ENCODE measurements around the gene APLP1.

The APLP1 gene

GRCh38 chr19:35843676-35844481 is 24.5 kb upstream of the APLP1 start:
- H3K9ac ChIP-seq (ENCODE audit: low read depth, low read length): no peak overlapping the region
- H3K27me3 ChIP-seq (ENCODE audit: control insufficient read depth, insufficient read depth, low read length): peaks cover 55% of the 10 kb centered on the region
- H3K4me1 ChIP-seq (ENCODE audit: control insufficient read depth, insufficient read depth, low read length): peaks cover 6% of the 10 kb centered on the region; the same call in 1 of the 2 replicates
- H3K27ac ChIP-seq (ENCODE audit: low read depth, low read length): no peak overlapping the region
- H3K9me3 ChIP-seq (ENCODE audit: control insufficient read depth, insufficient read depth, low read length): no peaks in the 10 kb centered on the region
- H3K4me3 ChIP-seq (ENCODE audit: low read depth, low read length): peak overlapping the region; percentile 48; the same call in 1 of the 2 replicates
- no peaks in the 10 kb centered on the region for H3K36me3 ChIP-seq (ENCODE audit: control insufficient read depth, insufficient read depth, low read length)

- peak overlapping the region; percentile 48; the same call in 1 of the 2 replicates for H3K4me3 ChIP-seq (ENCODE audit: low read depth, low read length)
- no peaks in the 10 kb centered on the region for H3K9me3 ChIP-seq (ENCODE audit: control insufficient read depth, insufficient read depth, low read length)
- H3K4me1 ChIP-seq (ENCODE audit: control insufficient read depth, insufficient read depth, low read length): peaks cover 6% of the 10 kb centered on the region; the same call in 1 of the 2 replicates
- H3K27ac ChIP-seq (ENCODE audit: low read depth, low read length): no peak overlapping the region
- no peak overlapping the region for H3K9ac ChIP-seq (ENCODE audit: low read depth, low read length)
- H3K36me3 ChIP-seq (ENCODE audit: control insufficient read depth, insufficient read depth, low read length): no peaks in the 10 kb centered on the region
- peaks cover 55% of the 10 kb centered on the region for H3K27me3 ChIP-seq (ENCODE audit: control insufficient read depth, insufficient read depth, low read length)
These were observed 23.7 kb upstream of the APLP1 start for GRCh38 chr19:35844482-35845214.

- peaks cover 55% of the 10 kb centered on the region for H3K27me3 ChIP-seq (ENCODE audit: control insufficient read depth, insufficient read depth, low read length)
- no peaks in the 10 kb centered on the region for H3K9me3 ChIP-seq (ENCODE audit: control insufficient read depth, insufficient read depth, low read length)
- no peak overlapping the region for H3K27ac ChIP-seq (ENCODE audit: low read depth, low read length)
- no peak overlapping the region for H3K9ac ChIP-seq (ENCODE audit: low read depth, low read length)
- peaks cover 6% of the 10 kb centered on the region; the same call in 1 of the 2 replicates for H3K4me1 ChIP-seq (ENCODE audit: control insufficient read depth, insufficient read depth, low read length)
- peak overlapping the region; percentile 62 for H3K4me3 ChIP-seq (ENCODE audit: low read depth, low read length)
- H3K36me3 ChIP-seq (ENCODE audit: control insufficient read depth, insufficient read depth, low read length): no peaks in the 10 kb centered on the region
These were observed 22.9 kb upstream of the APLP1 start for GRCh38 chr19:35845215-35846037.

- H3K9me3 ChIP-seq (ENCODE audit: control insufficient read depth, insufficient read depth, low read length): no peaks in the 10 kb centered on the region
- no peak overlapping the region for H3K9ac ChIP-seq (ENCODE audit: low read depth, low read length)
- H3K27ac ChIP-seq (ENCODE audit: low read depth, low read length): no peak overlapping the region
- peaks cover 55% of the 10 kb centered on the region for H3K27me3 ChIP-seq (ENCODE audit: control insufficient read depth, insufficient read depth, low read length)
- peaks cover 6% of the 10 kb centered on the region; the same call in 1 of the 2 replicates for H3K4me1 ChIP-seq (ENCODE audit: control insufficient read depth, insufficient read depth, low read length)
- peak overlapping the region; percentile 62 for H3K4me3 ChIP-seq (ENCODE audit: low read depth, low read length)
- H3K36me3 ChIP-seq (ENCODE audit: control insufficient read depth, insufficient read depth, low read length): no peaks in the 10 kb centered on the region
These were observed 22.2 kb upstream of the APLP1 start for GRCh38 chr19:35846038-35846668.

- Histone ChIP-seq H3K27ac (ENCODE audit: low read depth, low read length) (no peak overlapping the region), H3K9me3 (ENCODE audit: control insufficient read depth, insufficient read depth, low read length) (no peaks in the 10 kb centered on the region), H3K4me3 (ENCODE audit: low read depth, low read length) (no peak overlapping the region), H3K27me3 (ENCODE audit: control insufficient read depth, insufficient read depth, low read length) (peaks cover 39% of the 10 kb centered on the region), H3K36me3 (ENCODE audit: control insufficient read depth, insufficient read depth, low read length) (no peaks in the 10 kb centered on the region), H3K4me1 (ENCODE audit: control insufficient read depth, insufficient read depth, low read length) (peaks cover 6% of the 10 kb centered on the region; the same call in 1 of the 2 replicates), H3K9ac (ENCODE audit: low read depth, low read length) (no peak overlapping the region)
These were observed 20.5 kb upstream of the APLP1 start for GRCh38 chr19:35847911-35848310.

GRCh38 chr19:35848486-35848885 is 19.9 kb upstream of the APLP1 start:
- peaks cover 33% of the 10 kb centered on the region for H3K27me3 ChIP-seq (ENCODE audit: control insufficient read depth, insufficient read depth, low read length)

GRCh38 chr19:35848919-35849505 is 19.4 kb upstream of the APLP1 start:
- Histone ChIP-seq H3K4me3 (ENCODE audit: low read depth, low read length) (no peak overlapping the region), H3K27ac (ENCODE audit: low read depth, low read length) (no peak overlapping the region), H3K9me3 (ENCODE audit: control insufficient read depth, insufficient read depth, low read length) (no peaks in the 10 kb centered on the region), H3K4me1 (ENCODE audit: control insufficient read depth, insufficient read depth, low read length) (peaks cover 6% of the 10 kb centered on the region; the same call in 1 of the 2 replicates), H3K36me3 (ENCODE audit: control insufficient read depth, insufficient read depth, low read length) (no peaks in the 10 kb centered on the region), H3K9ac (ENCODE audit: low read depth, low read length) (no peak overlapping the region), H3K27me3 (ENCODE audit: control insufficient read depth, insufficient read depth, low read length) (peaks cover 28% of the 10 kb centered on the region)

More at GRCh38 chr19:35848486-35848885, 19.9 kb upstream of the APLP1 start:
- no peak overlapping the region for H3K9ac ChIP-seq (ENCODE audit: low read depth, low read length)
- no peak overlapping the region for H3K27ac ChIP-seq (ENCODE audit: low read depth, low read length)
- H3K9me3 ChIP-seq (ENCODE audit: control insufficient read depth, insufficient read depth, low read length): no peaks in the 10 kb centered on the region
- H3K4me1 ChIP-seq (ENCODE audit: control insufficient read depth, insufficient read depth, low read length): peaks cover 6% of the 10 kb centered on the region; the same call in 1 of the 2 replicates
- no peaks in the 10 kb centered on the region for H3K36me3 ChIP-seq (ENCODE audit: control insufficient read depth, insufficient read depth, low read length)
- no peak overlapping the region for H3K4me3 ChIP-seq (ENCODE audit: low read depth, low read length)

GRCh38 chr19:35851213-35852028 is 17.0 kb upstream of the APLP1 start:
- no peaks in the 10 kb centered on the region for H3K9me3 ChIP-seq (ENCODE audit: control insufficient read depth, insufficient read depth, low read length)
- H3K27ac ChIP-seq (ENCODE audit: low read depth, low read length): no peak overlapping the region
- H3K9ac ChIP-seq (ENCODE audit: low read depth, low read length): no peak overlapping the region
- peaks cover 24% of the 10 kb centered on the region for H3K27me3 ChIP-seq (ENCODE audit: control insufficient read depth, insufficient read depth, low read length)
- no peaks in the 10 kb centered on the region for H3K36me3 ChIP-seq (ENCODE audit: control insufficient read depth, insufficient read depth, low read length)
- H3K4me1 ChIP-seq (ENCODE audit: control insufficient read depth, insufficient read depth, low read length): peaks cover 4% of the 10 kb centered on the region; the same call in 1 of the 2 replicates
- no peak overlapping the region for H3K4me3 ChIP-seq (ENCODE audit: low read depth, low read length)

GRCh38 chr19:35852029-35852780 is 16.2 kb upstream of the APLP1 start, which contains the start of gene NPHS1:
Gene NPHS1, minus strand, starts transcription at chr19:35852504. Its CDS starts 667 bp downstream, at chr19:35851837.
- H3K27me3 ChIP-seq (ENCODE audit: control insufficient read depth, insufficient read depth, low read length): peaks cover 28% of the 10 kb centered on the region
- no peak within 1 kb of the TSS for H3K4me3 ChIP-seq (ENCODE audit: low read depth, low read length)
- H3K4me1 ChIP-seq (ENCODE audit: control insufficient read depth, insufficient read depth, low read length): peaks cover 4% of the 10 kb centered on the region; the same call in 1 of the 2 replicates
- no peak within 1 kb of the TSS for H3K9ac ChIP-seq (ENCODE audit: low read depth, low read length)
- H3K9me3 ChIP-seq (ENCODE audit: control insufficient read depth, insufficient read depth, low read length): no peaks in the 10 kb centered on the region
- no peaks in the 10 kb centered on the region for H3K36me3 ChIP-seq (ENCODE audit: control insufficient read depth, insufficient read depth, low read length)
- H3K27ac ChIP-seq (ENCODE audit: low read depth, low read length): no peak within 1 kb of the TSS
